H1 (cell line): Measurements from ENCODE around the gene RPS6KA4. TPM values are rescaled to one million over a fixed set of nuclear protein-coding genes. Genes with fewer than 3 reads are reported as not detected.
A peak's percentile ranks its signal among the peaks of the same experiment; 100 is the strongest.

Experiments used
- CTCF ChIA-PET: fragments of 300-600 bp; sonication (Branson Sonifier 250); formaldehyde crosslinking; loops from one replicate; lab custom pipeline; 2021; ENCODE audit not compliant: partially characterized antibody; lab: Charles Lee
- POLR2A ChIA-PET: fragments of 300-600 bp; sonication (Branson Sonifier 250); formaldehyde crosslinking; loops from one replicate; lab custom pipeline; 2021; ENCODE audit warnings: inconsistent platforms; ENCODE audit not compliant: partially characterized antibody; lab: Charles Lee
- DNase-seq, 2 experiments: peaks; one replicate each; pipeline versions ENCODE4 v3.0.0 to v3.0.0-alpha.2; 2010 to 2022; ENCODE audit warnings: low spot score in 2 of 2, low read depth in 1 of 2, mixed read lengths in 1 of 2
- FAIRE-seq: peaks from 2 replicates; lab custom pipeline; 2011; peaks lifted over from hg19 to GRCh38; lab: Jason Lieb, UNC
- H2AFZ ChIP-seq: 2 replicates; pipeline ENCODE4 v1.8.1; 2012; ENCODE audit warnings: low read length, inconsistent platforms
- H2AK5ac ChIP-seq: 2 replicates; pipeline ENCODE4 v1.6.1; 2013; ENCODE audit warnings: low read depth, low read length
- H2BK120ac ChIP-seq: replicated peaks from 2 replicates; pipeline ENCODE3; 2013; ENCODE audit warnings: low read depth, low read length, inconsistent platforms
- H2BK12ac ChIP-seq: 2 replicates; pipeline ENCODE4 v1.6.1; 2013; ENCODE audit warnings: low read depth, low read length
- H2BK15ac ChIP-seq: 2 replicates; pipeline ENCODE4 v1.6.1; 2013; ENCODE audit warnings: low read length
- H2BK20ac ChIP-seq: 2 replicates; pipeline ENCODE4 v1.6.1; 2013; ENCODE audit warnings: low read length
- H2BK5ac ChIP-seq: 2 replicates; pipeline ENCODE4 v1.6.1; 2013; ENCODE audit warnings: low read depth, low read length
- H3K14ac ChIP-seq: 2 replicates; pipeline ENCODE4 v1.6.1; 2013; ENCODE audit warnings: inconsistent platforms; ENCODE audit not compliant: insufficient read length
- H3K18ac ChIP-seq: 2 replicates; pipeline ENCODE4 v1.6.1; 2013; ENCODE audit warnings: low read length; ENCODE audit errors: extremely low read depth
- H3K23ac ChIP-seq: 2 replicates; pipeline ENCODE4 v1.6.1; 2013; ENCODE audit warnings: inconsistent platforms; ENCODE audit not compliant: insufficient read length
- H3K23me2 ChIP-seq: 2 replicates; pipeline ENCODE4 v1.6.1; 2013; ENCODE audit warnings: low read depth, low read length
- H3K27ac ChIP-seq: 2 replicates; pipeline ENCODE4 v1.6.1; 2011; ENCODE audit warnings: low read depth, low read length, inconsistent platforms
- H3K27me3 ChIP-seq, 4 experiments: replicated peaks in 1 of 4; 1 replicate in 1 of 4; 2 replicates in 3 of 4; pipeline versions ENCODE4 v1.6.1 to v1.8.1; 2011 to 2013; ENCODE audit warnings: low read length in 3 of 4, mild to moderate bottlenecking in 3 of 4, inconsistent platforms in 2 of 4, mixed read lengths in 2 of 4, moderate library complexity in 1 of 4; ENCODE audit not compliant: control insufficient read depth in 3 of 4, insufficient read depth in 3 of 4; ENCODE audit errors: extremely low read depth in 1 of 4
- H3K36me3 ChIP-seq, 4 experiments: 2 replicates each; pipeline versions ENCODE4 v1.6.1 to v1.8.1; 2011 to 2013; ENCODE audit warnings: mild to moderate bottlenecking in 4 of 4, low read length in 3 of 4, moderate library complexity in 2 of 4, control low read depth in 1 of 4, inconsistent platforms in 1 of 4; ENCODE audit not compliant: insufficient read depth in 4 of 4, control insufficient read depth in 2 of 4
- H3K4ac ChIP-seq: replicated peaks from 2 replicates; pipeline ENCODE3; 2013; ENCODE audit warnings: low read length, low read depth, mixed read lengths, inconsistent platforms; ENCODE audit not compliant: insufficient read length
- H3K4me1 ChIP-seq, 4 experiments: replicated peaks in 1 of 4; 1 replicate in 1 of 4; 2 replicates in 3 of 4; pipeline versions ENCODE4 v1.6.1 to v1.8.1; 2011 to 2013; ENCODE audit warnings: low read length in 3 of 4, inconsistent platforms in 2 of 4, mixed read lengths in 1 of 4; ENCODE audit not compliant: insufficient read depth in 4 of 4, control insufficient read depth in 3 of 4
- H3K4me2 ChIP-seq, 2 experiments: 2 replicates each; pipeline versions ENCODE4 v1.6.1 to v1.8.1; 2011 to 2013; ENCODE audit warnings: low read depth in 2 of 2, low read length in 2 of 2, control low read depth in 1 of 2, inconsistent platforms in 1 of 2, mild to moderate bottlenecking in 1 of 2; ENCODE audit not compliant: insufficient read depth in 1 of 2
- H3K4me3 ChIP-seq, 4 experiments: fragments of 200-600, 300-600 bp in 1 of 4; sonication (generic), shearing (Covaris generic), sonication (Bioruptor Twin) in 1 of 4; 2 replicates each; pipeline versions ENCODE4 v1.5.1 to v1.8.1; 2011 to 2016; ENCODE audit warnings: low read length in 4 of 4, low read depth in 3 of 4, control low read depth in 2 of 4, inconsistent platforms in 2 of 4, mild to moderate bottlenecking in 2 of 4, mixed read lengths in 1 of 4, moderate library complexity in 1 of 4; ENCODE audit not compliant: insufficient read depth in 2 of 4; ENCODE audit errors: extremely low read depth in 1 of 4
- H3K56ac ChIP-seq: replicated peaks from 2 replicates; pipeline ENCODE3; 2013; ENCODE audit warnings: low read depth, mild to moderate bottlenecking, mixed read lengths, low read length, inconsistent platforms; ENCODE audit not compliant: insufficient read length
- H3K79me1 ChIP-seq: 2 replicates; pipeline ENCODE4 v1.6.1; 2013; ENCODE audit warnings: low read depth, low read length, control low read depth
- H3K79me2 ChIP-seq, 2 experiments: 2 replicates each; pipeline versions ENCODE4 v1.6.1 to v1.8.1; 2012 to 2013; ENCODE audit warnings: low read length in 2 of 2, mild to moderate bottlenecking in 2 of 2, inconsistent platforms in 1 of 2; ENCODE audit not compliant: insufficient read depth in 2 of 2, control insufficient read depth in 1 of 2
- H3K9ac ChIP-seq, 4 experiments: replicated peaks in 1 of 4; 1 replicate in 1 of 4; 2 replicates in 3 of 4; pipeline versions ENCODE4 v1.6.1 to v1.8.1; 2011 to 2013; ENCODE audit warnings: low read depth in 3 of 4, low read length in 3 of 4, control low read depth in 2 of 4, mild to moderate bottlenecking in 2 of 4, moderate library complexity in 2 of 4, inconsistent platforms in 1 of 4; ENCODE audit errors: extremely low read depth in 1 of 4
- H3K9me3 ChIP-seq, 2 experiments: 2 replicates each; pipeline versions ENCODE4 v1.6.1 to v1.8.1; 2012 to 2013; ENCODE audit warnings: mild to moderate bottlenecking in 2 of 2, moderate library complexity in 2 of 2, control low read depth in 1 of 2, inconsistent platforms in 1 of 2, low read depth in 1 of 2, low read length in 1 of 2, mixed read lengths in 1 of 2; ENCODE audit not compliant: insufficient read depth in 2 of 2
- H4K20me1 ChIP-seq, 2 experiments: replicated peaks in 1 of 2; 2 replicates each; pipeline versions ENCODE3 to v1.8.1; 2011 to 2013; ENCODE audit warnings: inconsistent platforms in 2 of 2, low read length in 2 of 2, mild to moderate bottlenecking in 1 of 2; ENCODE audit not compliant: insufficient read depth in 2 of 2, control insufficient read depth in 1 of 2
- H4K5ac ChIP-seq: 2 replicates; pipeline ENCODE4 v1.6.1; 2013; ENCODE audit warnings: low read length, low read depth, mixed read lengths, inconsistent platforms; ENCODE audit not compliant: insufficient read length
- H4K8ac ChIP-seq: 2 replicates; pipeline ENCODE4 v1.8.0; 2013; ENCODE audit warnings: mild to moderate bottlenecking, moderate library complexity, low read length, inconsistent platforms; ENCODE audit not compliant: insufficient read depth; ENCODE audit errors: extremely low read depth
- H4K91ac ChIP-seq: replicated peaks from 2 replicates; pipeline ENCODE3; 2013; ENCODE audit warnings: low read length, mixed read lengths, inconsistent platforms; ENCODE audit not compliant: insufficient read length
- CBX8 ChIP-seq: fragments of 300-800, 300-1000 bp; sonication (generic); IDR thresholded peaks from 2 replicates; pipeline ENCODE4 v1.7.1; 2016; ENCODE audit warnings: low read depth, low read length, borderline replicate concordance
- CEBPB ChIP-seq: IDR thresholded peaks from 2 replicates; pipeline ENCODE4 v1.6.1; 2012; ENCODE audit warnings: low read depth, low read length
- CHD1 ChIP-seq: IDR thresholded peaks from 2 replicates; pipeline ENCODE4 v1.6.1; 2012; ENCODE audit warnings: low read depth, low read length, improper control_type of control experiment
- CHD2 ChIP-seq: IDR thresholded peaks from 2 replicates; pipeline ENCODE4 v1.6.1; 2012; ENCODE audit warnings: low read length, improper control_type of control experiment
- GTF2F1 ChIP-seq: IDR thresholded peaks from 2 replicates; pipeline ENCODE4 v1.6.1; 2012; ENCODE audit warnings: low read depth, low read length, improper control_type of control experiment, borderline replicate concordance
- JUND ChIP-seq: IDR thresholded peaks from 2 replicates; pipeline ENCODE4 v1.6.1; 2011; ENCODE audit warnings: mild to moderate bottlenecking, improper control_type of control experiment, low read length
- KDM5A ChIP-seq: fragments of 200-600 bp; IDR thresholded peaks from 2 replicates; pipeline ENCODE4 v1.7.1; 2012; ENCODE audit warnings: mild to moderate bottlenecking, low read length, inconsistent platforms, mixed read lengths
- NRF1 ChIP-seq: IDR thresholded peaks from 2 replicates; pipeline ENCODE4 v1.6.1; 2011; ENCODE audit warnings: mild to moderate bottlenecking, low read depth, low read length, improper control_type of control experiment
- POLR2AphosphoS5 ChIP-seq: IDR thresholded peaks from 2 replicates; pipeline ENCODE4 v1.6.1; 2011; ENCODE audit warnings: low read depth, low read length
- SIX5 ChIP-seq: IDR thresholded peaks from 2 replicates; pipeline ENCODE4 v1.6.1; 2011; ENCODE audit warnings: mild to moderate bottlenecking, low read depth, low read length
- SP2 ChIP-seq: IDR thresholded peaks from 2 replicates; pipeline ENCODE4 v1.6.1; 2012; ENCODE audit warnings: mild to moderate bottlenecking, low read length, inconsistent platforms
- SP4 ChIP-seq: IDR thresholded peaks from 2 replicates; pipeline ENCODE4 v1.6.1; 2012; ENCODE audit warnings: low read length, inconsistent platforms
- TAF7 ChIP-seq: optimal IDR thresholded peaks from 2 replicates; pipeline ENCODE3; 2011; ENCODE audit warnings: low read depth, mild to moderate bottlenecking, inconsistent platforms, low read length, moderate library complexity, borderline replicate concordance
- ZNF274 ChIP-seq: IDR thresholded peaks from 2 replicates; pipeline ENCODE4 v1.7.0; 2012; ENCODE audit warnings: low read length, borderline replicate concordance; ENCODE audit errors: extremely low read depth
- WGBS, 2 experiments: shearing (Covaris generic) in 1 of 2; methylation state at CpG; one replicate each; pipeline versions ENCODE4 v1.1.6 to v1.1.7; 2013 to 2015; ENCODE audit warnings: low lambda C conversion rate in 2 of 2, mixed read lengths in 2 of 2, inconsistent platforms in 1 of 2, low coverage in 1 of 2, missing lambda C conversion rate in 1 of 2; ENCODE audit not compliant: insufficient replicate concordance in 2 of 2, insufficient coverage in 1 of 2, insufficient read length in 1 of 2; ENCODE audit errors: extremely low coverage in 1 of 2, missing lambda C conversion rate in 1 of 2; 5-methylcytosine and 5-hydroxymethylcytosine counted together
- polyA plus RNA-seq, 7 experiments: library from polyadenylated mRNA; depleted of rRNA in 3 of 7; stranded (reverse) in 5 of 7; unstranded in 2 of 7; fragments of >200 nt in 5 of 7; fragments of 200-250 nt in 2 of 7; gene quantifications; 1 replicate in 5 of 7; 2 replicates in 1 of 7; 4 replicates in 1 of 7; pipeline versions ENCODE4 v1.2.1 to v1.2.3, GENCODE V29; 2011 to 2013; ENCODE audit warnings: missing spikeins in 2 of 7, mixed read lengths in 2 of 7
- total RNA-seq: library from RNA; stranded (reverse); fragmentation: NEBNext Ultra II Directional; extraction: Animal tissue kit (Norgen Biotek cat#: 25700); gene quantifications from 2 replicates; pipeline ENCODE4 v1.2.1, GENCODE V29; 2021

The RPS6KA4 gene
- total and polyA plus RNA-seq, 2 of the 8 experiments (the other 6 are each of a cell fraction or from before 2014, with no cell fraction given) = 8.2 to 12.6 TPM

DNA sequence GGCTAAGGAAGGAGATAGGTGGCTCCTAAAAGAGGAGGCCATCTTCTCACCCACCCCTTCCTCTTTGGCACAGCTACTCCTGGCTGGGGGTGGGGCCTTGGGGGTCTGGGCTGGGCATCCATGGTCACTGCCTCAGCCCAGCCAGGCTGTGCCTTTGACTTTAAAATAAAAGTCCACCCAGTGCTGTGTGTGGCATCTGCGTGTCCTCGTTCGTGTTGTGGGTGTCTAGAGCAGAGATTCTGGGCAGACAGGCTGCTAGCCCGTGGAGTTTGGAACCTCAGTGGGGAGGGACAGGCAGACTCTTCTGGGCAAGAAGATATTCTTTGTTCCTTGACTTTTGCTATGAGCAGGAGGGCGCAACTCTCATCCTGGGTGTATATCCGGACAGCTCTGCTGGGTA, 13.1 kb downstream of the RPS6KA4 start:
- Histone ChIP-seq H4K91ac (no peak overlapping the region), H3K4me1 (peaks cover 0 to 5% (median 2%) of the 10 kb centered on the region in 4 experiments; a peak in 4 of 7 replicates), H2BK5ac (peak overlapping the region; percentile 83; the same call in 1 of the 2 replicates), H3K18ac (no peak overlapping the region), H3K4ac (no peak overlapping the region), H3K23me2 (no peaks in the 10 kb centered on the region; the same call in 1 of the 2 replicates), H4K20me1 (no peaks in the 10 kb centered on the region), H2BK12ac (no peak overlapping the region; the same call in 1 of the 2 replicates), H2BK15ac (no peak overlapping the region), H2AFZ (no peak overlapping the region), H3K56ac (no peak overlapping the region), H3K4me2 (no peak overlapping the region), H3K79me2 (no peaks in the 10 kb centered on the region), H4K5ac (no peak overlapping the region), H3K79me1 (no peaks in the 10 kb centered on the region), H3K27ac (no peak overlapping the region), H2AK5ac (no peak overlapping the region), H4K8ac (no peak overlapping the region), H3K36me3 (peaks cover 0 to 14% (median 0%) of the 10 kb centered on the region in 4 experiments; a peak in 2 of 8 replicates), H3K27me3 (no peaks in the 10 kb centered on the region), H3K9me3 (no peaks in the 10 kb centered on the region), H3K23ac (no peak overlapping the region), H2BK20ac (peak overlapping the region; percentile 80; the same call in 1 of the 2 replicates), H3K14ac (no peak overlapping the region), H3K4me3 (no peak overlapping the region)
- no peak for FAIRE-seq
- CTCF ChIA-PET = interaction anchor here (0.6 to 8.3 kb wide), 9 partner anchors 9 to 77 kb away, joined by 3 to 80 read pairs (median 4); no protein-coding TSS in a partner anchor
- no peak for DNase-seq
- POLR2A ChIA-PET = interaction anchor here (0.9 to 1.8 kb wide), 6 partner anchors 13 to 24 kb away, joined by 3 to 6 read pairs (median 4); partner anchors contain the start of gene RPS6KA4
- WGBS, 2 experiments = 89% methylated on average over 6 of the region's 6 CpGs; no CpG with 5 or more reads in 1 of the 2 experiments
- no peak for TF ChIP-seq CBX8
- no peak for TF ChIP-seq CHD2
- no peak for TF ChIP-seq CHD1
- TF ChIP-seq SP4 = no peak
- no peak for TF ChIP-seq SP2
- TF ChIP-seq KDM5A = no peak
- TF ChIP-seq GTF2F1 = no peak
- TF ChIP-seq SIX5 = no peak
- TF ChIP-seq CEBPB = no peak
- TF ChIP-seq POLR2AphosphoS5 = no peak
- TF ChIP-seq NRF1 = no peak
- TF ChIP-seq ZNF274 = no peak
- TF ChIP-seq JUND = no peak
- no peak for TF ChIP-seq TAF7
- TF ChIP-seq, all 59 proteins: peak for 0
- no peak overlapping the region for H3K9ac ChIP-seq
- no peak overlapping the region for H2BK120ac ChIP-seq
